NOMO-1 treated with dmso at 0.1 percent for 144 hours (cell line): Measurements from ENCODE around the gene ALPL.

Experiments
- DNase-seq: peaks from one replicate; lab custom pipeline; 2025; ENCODE audit not compliant: unreplicated experiment; lab: John Stamatoyannopoulos, UW

ALPL gene

GRCh38 chr1:21597753-21598152 lies 88.5 kb downstream of the ALPL start:
- no peak for DNase-seq

- no peak for DNase-seq
These were observed 89.2 kb downstream of the ALPL start for GRCh38 chr1:21598417-21598816.

GRCh38 chr1:21598904-21599303 lies 89.7 kb downstream of the ALPL start:
- no peak for DNase-seq

GRCh38 chr1:21599402-21599801 lies 90.2 kb downstream of the ALPL start:
- no peak for DNase-seq

GRCh38 chr1:21601278-21602048 lies 92.2 kb downstream of the ALPL start:
- DNase-seq, result no peak

GRCh38 chr1:21603177-21604138 lies 94.2 kb downstream of the ALPL start:
- DNase-seq, result no peak

- no peak for DNase-seq
These were observed 95.2 kb downstream of the ALPL start for GRCh38 chr1:21604208-21604957.

- no peak for DNase-seq
These were observed 95.9 kb downstream of the ALPL start for GRCh38 chr1:21605012-21605715.

GRCh38 chr1:21605964-21606705 lies 96.9 kb downstream of the ALPL start:
- DNase-seq, result no peak

- no peak for DNase-seq
These were observed 98.6 kb downstream of the ALPL start for GRCh38 chr1:21607549-21608529.

- DNase-seq, result no peak
These were observed 99.6 kb downstream of the ALPL start for GRCh38 chr1:21608798-21609197.

GRCh38 chr1:21610027-21610426 lies 100.8 kb downstream of the ALPL start:
- no peak for DNase-seq

GRCh38 chr1:21610989-21611785 lies 102.0 kb downstream of the ALPL start:
- DNase-seq, result no peak

- no peak for DNase-seq
These were observed 102.8 kb downstream of the ALPL start for GRCh38 chr1:21612057-21612456.

- no peak for DNase-seq
These were observed 104.0 kb downstream of the ALPL start for GRCh38 chr1:21613072-21613867.

- no peak for DNase-seq
These were observed 105.3 kb downstream of the ALPL start for GRCh38 chr1:21614419-21615115.

GRCh38 chr1:21616372-21616771 lies 107.1 kb downstream of the ALPL start:
- DNase-seq, result no peak
